Measurements from ENCODE around the gene TMEM255B.

Gene TMEM255B

DNA sequence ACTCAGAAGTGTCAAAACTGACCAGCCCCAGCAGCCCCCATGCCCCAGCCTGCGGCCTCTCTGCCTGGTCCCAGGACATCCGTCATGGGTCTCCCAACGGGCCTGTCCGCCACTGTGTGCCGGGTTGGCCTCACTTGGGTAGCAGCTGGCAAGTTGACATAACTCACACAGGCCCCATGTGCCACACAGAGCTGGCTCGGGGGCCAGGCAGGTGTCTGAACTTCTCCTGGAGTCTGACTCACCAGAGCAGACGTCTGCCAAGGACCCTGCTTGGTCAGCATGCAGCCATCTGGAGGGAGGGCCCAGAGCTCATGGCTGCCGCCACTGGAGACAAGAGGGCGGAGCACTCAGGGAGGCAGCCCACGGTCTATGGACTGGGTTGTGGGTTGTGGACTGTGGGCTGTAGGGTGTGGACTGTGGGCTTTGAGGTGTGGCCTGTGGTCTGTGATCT is 32.0 kb upstream of the TMEM255B start:
- no peak for DNase-seq (ENCODE audit: low spot score)
- TF ChIP-seq, protein P1, sequence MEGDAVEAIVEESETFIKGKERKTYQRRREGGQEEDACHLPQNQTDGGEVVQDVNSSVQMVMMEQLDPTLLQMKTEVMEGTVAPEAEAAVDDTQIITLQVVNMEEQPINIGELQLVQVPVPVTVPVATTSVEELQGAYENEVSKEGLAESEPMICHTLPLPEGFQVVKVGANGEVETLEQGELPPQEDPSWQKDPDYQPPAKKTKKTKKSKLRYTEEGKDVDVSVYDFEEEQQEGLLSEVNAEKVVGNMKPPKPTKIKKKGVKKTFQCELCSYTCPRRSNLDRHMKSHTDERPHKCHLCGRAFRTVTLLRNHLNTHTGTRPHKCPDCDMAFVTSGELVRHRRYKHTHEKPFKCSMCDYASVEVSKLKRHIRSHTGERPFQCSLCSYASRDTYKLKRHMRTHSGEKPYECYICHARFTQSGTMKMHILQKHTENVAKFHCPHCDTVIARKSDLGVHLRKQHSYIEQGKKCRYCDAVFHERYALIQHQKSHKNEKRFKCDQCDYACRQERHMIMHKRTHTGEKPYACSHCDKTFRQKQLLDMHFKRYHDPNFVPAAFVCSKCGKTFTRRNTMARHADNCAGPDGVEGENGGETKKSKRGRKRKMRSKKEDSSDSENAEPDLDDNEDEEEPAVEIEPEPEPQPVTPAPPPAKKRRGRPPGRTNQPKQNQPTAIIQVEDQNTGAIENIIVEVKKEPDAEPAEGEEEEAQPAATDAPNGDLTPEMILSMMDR (IDR thresholded peaks at IDR 0.05; ENCODE audit: extremely low read depth, insufficient read depth, missing control alignments), result no peak
- in situ Hi-C loops (cut with MboI; ENCODE audit: low pct_unique_long_range_greater_than_20kb, low sequenced_read_pairs, unreplicated experiment), result no loop called here

DNA sequence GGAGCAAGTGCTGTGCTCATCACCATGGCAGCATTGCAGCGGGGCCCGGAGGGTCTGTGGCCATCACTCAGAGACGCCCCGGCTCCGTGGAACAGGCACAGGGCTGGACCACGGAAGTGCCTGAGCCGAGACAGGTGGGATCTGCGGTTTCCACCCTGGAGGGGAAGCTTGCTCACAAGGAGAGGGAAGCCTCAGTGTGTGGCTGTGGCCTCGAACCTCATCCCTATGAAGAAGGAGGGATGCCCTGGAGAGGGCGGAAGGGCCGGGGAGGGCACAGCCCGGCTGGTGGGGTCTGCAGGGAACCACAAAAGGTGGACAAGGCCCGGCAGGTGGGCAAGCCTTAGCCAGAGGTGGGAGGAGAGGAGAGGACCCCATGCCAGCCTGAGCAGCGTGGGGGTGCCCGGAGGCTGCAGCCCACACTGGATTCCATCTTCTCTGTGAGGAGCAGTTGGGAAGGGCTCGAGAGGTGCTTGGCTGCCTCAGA is 30.4 kb upstream of the TMEM255B start:
- TF ChIP-seq, protein P1 (IDR thresholded peaks at IDR 0.05; ENCODE audit: extremely low read depth, insufficient read depth, missing control alignments), result no peak
- in situ Hi-C loops (cut with MboI; ENCODE audit: low pct_unique_long_range_greater_than_20kb, low sequenced_read_pairs, unreplicated experiment), result no loop called here

DNA sequence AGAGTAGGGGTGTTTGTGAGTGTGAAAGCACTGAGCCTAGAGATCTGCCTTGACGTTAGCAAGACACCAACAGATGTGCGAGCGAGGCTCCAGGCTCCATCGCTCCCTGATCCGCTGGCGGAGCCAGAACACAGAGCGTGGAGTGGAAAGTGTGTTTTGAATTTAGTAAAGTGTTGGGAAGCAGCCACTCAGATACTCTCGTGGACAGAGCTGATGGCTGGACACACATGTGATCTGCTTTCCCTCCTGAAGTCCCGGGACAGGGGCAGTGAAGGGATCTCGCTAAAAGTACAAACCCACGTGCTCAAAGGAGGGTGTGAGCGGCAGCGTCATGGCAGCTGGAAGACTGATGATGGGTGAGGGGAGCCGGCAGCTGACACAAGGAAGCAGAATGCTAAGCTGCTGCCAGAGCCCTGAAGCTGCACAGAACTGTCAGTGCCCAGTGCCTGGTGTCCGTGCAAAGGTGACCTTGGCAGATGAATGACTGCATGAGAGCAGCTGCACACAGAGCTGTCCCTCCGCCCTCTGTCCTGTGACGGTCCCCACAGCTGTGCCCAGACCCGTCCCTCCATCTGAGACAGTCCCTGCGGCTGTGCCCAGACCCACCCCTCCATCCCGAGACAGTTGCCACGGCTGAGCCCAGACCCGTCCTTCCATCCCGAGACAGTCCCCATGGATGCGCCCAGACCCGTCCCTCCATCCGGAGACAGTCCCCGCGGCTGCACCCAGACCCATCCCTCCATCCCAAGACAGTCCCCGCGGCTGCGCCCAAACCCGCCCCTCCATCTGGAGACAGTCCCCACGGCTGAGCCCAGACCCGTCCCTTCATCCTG is 29.6 kb upstream of the TMEM255B start:
- in situ Hi-C loops (cut with MboI; ENCODE audit: low pct_unique_long_range_greater_than_20kb, low sequenced_read_pairs, unreplicated experiment), result no loop called here
- TF ChIP-seq, protein P1 (IDR thresholded peaks at IDR 0.05; ENCODE audit: extremely low read depth, insufficient read depth, missing control alignments), result no peak
- no peak for DNase-seq (ENCODE audit: low spot score)

More for the DNA sequence above, 30.4 kb upstream of the TMEM255B start:
- DNase-seq (ENCODE audit: low spot score), result no peak

DNA sequence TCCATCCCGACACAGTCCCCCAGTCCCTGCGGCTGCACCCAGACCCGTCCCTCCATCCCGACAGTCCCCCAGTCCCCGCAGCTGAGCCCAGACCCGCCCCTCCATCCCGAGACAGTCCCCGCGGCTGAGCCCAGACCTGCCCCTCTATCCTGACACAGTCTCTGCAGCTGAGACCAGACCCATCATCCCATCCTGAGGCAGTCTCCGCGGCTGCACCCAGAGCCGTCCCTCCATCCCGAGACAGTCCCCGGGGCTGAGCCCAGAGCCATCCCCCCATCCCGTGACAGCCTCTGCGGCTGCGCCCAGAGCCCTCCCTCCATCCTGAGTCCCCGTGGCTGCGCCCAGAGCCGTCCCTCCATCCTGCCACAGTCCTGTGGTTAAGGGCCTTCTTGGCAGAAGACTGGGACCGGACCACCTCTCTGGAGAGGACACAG is 28.8 kb upstream of the TMEM255B start:
- DNase-seq (ENCODE audit: low spot score), result no peak
- TF ChIP-seq, protein P1 (IDR thresholded peaks at IDR 0.05; ENCODE audit: extremely low read depth, insufficient read depth, missing control alignments), result no peak
- in situ Hi-C loops (cut with MboI; ENCODE audit: low pct_unique_long_range_greater_than_20kb, low sequenced_read_pairs, unreplicated experiment), result no loop called here

DNA sequence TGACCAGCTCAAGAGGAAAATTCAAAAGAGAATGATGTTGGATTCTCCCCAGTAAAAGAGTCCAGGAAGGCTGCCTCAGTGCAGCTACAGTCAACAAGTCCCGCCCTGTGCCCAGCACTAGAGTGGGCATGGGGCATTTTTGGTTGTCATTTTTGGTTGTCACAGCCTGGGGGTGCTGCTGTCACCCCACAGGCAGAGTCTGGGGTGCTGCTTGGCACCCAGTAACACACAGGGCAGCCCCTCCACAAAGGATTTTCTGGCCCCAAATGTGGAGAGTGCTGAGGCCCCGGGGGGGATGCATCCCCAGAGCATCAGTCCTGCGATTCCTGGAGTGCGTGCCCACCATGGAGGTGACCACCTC is 28.2 kb upstream of the TMEM255B start:
- TF ChIP-seq, protein P1 (IDR thresholded peaks at IDR 0.05; ENCODE audit: extremely low read depth, insufficient read depth, missing control alignments), result no peak
- DNase-seq (ENCODE audit: low spot score), result no peak
- in situ Hi-C loops (cut with MboI; ENCODE audit: low pct_unique_long_range_greater_than_20kb, low sequenced_read_pairs, unreplicated experiment), result no loop called here

DNA sequence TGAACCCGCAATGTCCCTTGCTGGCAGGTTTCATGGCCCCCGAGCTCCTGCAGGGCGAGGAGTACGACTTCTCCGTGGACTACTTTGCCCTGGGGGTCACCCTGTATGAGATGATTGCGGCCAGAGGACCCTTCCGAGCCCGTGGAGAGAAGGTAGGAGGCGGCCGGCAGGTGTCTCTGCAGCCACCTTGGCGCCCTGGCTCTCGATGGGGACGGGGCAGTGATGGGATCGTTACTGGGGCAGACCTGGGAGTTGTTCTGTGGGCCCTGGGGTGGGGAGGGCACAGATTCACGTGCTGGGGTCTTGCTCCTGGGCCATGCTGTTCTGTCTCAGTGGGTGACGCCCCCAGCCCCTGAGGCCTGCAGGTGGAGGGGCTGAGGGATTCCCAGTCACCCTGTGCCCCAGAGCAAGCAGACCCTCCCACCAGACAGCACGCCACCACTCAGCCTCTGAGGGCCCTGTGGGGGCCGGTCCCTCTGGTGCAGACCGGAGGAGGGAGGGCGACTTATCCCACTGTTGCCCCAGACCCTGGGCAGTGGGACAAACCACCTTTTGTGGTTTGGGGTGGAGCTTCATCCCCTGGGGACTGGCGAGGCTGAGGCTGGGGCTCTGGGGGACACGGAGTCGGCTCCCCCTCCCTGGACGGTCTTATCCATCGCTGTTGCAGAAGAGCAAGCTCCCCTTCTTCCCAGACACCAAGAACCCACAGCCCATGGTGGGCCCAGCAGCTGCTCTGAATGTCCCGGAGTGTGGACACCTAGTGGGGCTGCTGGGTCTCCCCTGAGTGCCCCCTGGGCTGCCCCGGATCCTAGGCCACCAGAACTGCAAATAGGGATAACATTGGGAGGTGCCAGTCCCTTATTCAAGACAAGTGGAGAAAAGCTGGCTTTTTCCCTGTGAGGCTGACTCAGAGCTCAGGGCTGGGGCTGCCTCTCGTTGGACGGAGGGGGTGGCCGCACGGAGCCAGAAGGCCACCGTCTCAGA is 27.5 kb upstream of the TMEM255B start:
- in situ Hi-C loops (cut with MboI; ENCODE audit: low pct_unique_long_range_greater_than_20kb, low sequenced_read_pairs, unreplicated experiment), result no loop called here
- DNase-seq (ENCODE audit: low spot score), result no peak
- TF ChIP-seq, protein P1 (IDR thresholded peaks at IDR 0.05; ENCODE audit: extremely low read depth, insufficient read depth, missing control alignments), result no peak

All from GM13977 (cell line).